Effector CD4-positive, alpha-beta T cell (primary cell): ENCODE data around the gene BMPER.

Experiments
- DNase-seq: peaks from one replicate; pipeline ENCODE4 v3.0.0-alpha.2; 2020

The BMPER gene

DNA sequence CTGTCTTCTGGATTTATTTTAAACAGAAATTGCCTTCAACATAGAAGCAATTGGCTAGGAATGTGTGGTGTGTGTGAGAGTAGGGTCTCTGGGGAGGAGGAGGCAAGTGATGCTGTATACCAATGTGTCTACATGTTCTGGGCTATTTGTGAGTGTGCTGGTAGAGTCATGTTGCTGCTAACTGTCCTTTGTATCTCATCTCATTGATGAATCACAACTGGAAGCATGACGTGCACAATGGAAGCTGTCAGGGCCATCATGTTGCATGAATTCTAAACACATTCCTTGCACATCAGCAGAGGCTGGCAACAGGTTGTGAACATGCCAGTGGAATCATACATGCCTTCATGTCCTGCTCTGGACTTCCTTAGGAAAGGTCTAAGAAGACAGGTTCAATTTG, 199.7 kb downstream of the BMPER start:
- no peak for DNase-seq

GRCh38 chr7:34107276-34107675, 201.9 kb downstream of the BMPER start:
- no peak for DNase-seq

GRCh38 chr7:34108165-34108564, 202.8 kb downstream of the BMPER start:
- DNase-seq, result no peak

DNA sequence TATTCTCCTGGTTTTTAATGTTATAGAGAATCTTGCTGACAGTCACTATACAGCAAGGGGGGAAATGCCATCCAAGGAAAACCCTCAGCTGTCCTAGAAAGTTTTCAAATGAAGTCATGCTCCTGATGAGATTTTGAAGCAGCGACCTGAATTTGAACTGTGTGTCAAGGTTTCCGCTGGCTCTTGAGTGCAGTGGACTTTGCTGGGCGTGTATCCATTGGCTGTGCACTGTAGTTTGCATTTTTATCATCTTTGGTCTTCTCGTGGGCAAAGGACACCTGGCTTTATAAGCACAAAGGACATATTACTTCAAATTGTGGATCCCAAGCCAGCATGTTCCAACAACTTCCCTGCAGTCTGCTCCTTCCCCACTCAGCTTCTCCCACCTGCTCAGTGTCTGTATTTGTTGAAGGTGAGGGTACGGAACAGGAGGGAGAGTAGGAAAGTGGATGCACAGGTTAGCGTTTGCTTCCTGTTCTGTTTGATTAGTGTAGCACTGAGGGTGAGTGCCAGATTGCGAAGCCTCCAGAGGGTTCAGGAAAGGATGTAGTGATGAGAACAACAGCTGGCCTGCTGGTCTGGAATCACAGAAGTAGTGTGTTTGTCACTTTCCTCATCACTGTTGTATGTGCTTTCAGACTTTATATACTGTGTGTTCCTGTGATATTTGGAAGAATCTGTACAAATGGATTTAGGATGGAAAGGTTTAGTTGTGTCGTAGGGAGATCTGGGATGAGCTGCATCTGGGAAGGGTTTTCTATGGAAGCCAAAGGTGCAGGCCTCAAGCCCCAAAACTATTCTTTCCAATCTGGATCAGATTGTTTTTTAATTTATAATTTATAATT, 204.8 kb downstream of the BMPER start:
- DNase-seq, result no peak

- no peak for DNase-seq
Measured at GRCh38 chr7:34111031-34111430, 205.7 kb downstream of the BMPER start.

GRCh38 chr7:34115503-34115902, 210.2 kb downstream of the BMPER start:
- DNase-seq, result no peak

DNA sequence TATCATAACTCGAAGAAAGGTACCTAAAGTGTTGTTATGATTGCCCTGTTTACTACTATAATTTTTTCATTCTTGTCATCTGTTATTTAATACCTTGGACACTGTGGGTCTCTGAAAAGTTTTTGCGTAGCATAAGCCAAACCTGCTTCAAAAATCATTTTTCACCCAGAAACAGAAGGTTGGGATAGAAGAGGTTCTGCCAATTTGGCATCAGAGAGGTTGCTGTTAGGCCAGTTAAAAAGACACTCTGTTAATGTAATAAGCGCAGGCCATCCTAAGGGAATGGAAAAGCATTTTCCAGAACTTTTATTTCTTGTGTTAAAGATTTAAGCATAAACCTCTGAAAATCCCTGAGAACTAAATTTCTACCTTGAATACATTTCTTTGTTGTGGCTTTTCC, 212.2 kb downstream of the BMPER start:
- no peak for DNase-seq

DNA sequence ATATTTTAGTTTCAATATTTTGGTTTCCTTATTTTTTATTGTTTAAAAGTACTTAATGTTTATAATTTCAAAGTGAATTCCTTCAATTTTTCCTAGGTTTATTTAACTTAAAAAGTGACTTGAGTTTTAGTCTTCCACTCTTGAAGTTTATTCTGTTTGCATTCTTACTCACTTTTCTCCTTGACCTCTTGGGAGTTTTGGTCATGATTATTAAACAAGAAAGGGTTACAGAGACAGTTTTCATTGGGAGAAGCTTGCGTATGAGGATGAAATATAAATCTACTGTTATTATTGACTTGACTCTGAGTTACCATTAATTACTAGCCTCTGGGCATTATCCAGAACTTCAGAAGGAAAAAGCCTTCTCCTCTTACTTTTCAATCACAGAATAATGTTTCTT, 216.0 kb downstream of the BMPER start:
- DNase-seq, result no peak

DNA sequence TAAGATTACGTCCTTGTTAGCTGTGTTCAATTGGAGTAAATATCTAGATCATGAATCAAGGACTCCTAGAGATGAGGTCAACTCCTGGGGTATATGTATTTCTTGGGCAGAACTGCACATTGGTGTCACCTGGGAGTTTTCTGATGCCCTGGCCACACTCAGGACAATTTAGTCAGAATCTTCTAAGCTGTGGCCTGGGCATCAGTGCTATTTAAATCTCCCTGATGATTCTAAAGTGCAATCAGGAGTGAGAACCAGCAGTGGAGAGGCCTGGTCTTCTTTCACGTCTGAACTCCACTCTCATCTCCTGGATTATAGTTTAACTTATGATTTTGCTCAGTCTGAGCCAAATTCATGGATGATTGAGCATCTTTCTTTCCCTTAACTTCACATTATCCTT, 218.0 kb downstream of the BMPER start:
- DNase-seq, result no peak

GRCh38 chr7:34124765-34125164, 219.4 kb downstream of the BMPER start:
- DNase-seq, result no peak

DNA sequence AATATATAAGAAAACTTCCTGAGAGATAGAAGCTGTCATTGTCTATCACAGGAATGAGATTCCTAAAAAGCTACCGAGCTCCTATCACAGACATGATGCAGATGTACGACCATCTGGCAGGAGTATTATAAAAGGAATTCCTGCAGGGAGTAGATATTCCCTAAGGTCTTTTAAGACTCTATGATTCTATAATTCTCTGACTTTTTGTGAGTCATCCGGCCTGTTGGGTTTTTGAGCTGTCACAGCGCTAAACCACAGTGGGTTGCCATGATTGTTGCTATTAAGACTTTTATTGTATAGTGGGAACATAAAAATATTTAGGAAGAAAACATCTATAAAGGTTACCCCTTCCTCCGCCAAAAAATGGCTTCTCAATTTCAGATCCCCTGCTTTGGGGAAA, 223.4 kb downstream of the BMPER start:
- DNase-seq, result no peak

DNA sequence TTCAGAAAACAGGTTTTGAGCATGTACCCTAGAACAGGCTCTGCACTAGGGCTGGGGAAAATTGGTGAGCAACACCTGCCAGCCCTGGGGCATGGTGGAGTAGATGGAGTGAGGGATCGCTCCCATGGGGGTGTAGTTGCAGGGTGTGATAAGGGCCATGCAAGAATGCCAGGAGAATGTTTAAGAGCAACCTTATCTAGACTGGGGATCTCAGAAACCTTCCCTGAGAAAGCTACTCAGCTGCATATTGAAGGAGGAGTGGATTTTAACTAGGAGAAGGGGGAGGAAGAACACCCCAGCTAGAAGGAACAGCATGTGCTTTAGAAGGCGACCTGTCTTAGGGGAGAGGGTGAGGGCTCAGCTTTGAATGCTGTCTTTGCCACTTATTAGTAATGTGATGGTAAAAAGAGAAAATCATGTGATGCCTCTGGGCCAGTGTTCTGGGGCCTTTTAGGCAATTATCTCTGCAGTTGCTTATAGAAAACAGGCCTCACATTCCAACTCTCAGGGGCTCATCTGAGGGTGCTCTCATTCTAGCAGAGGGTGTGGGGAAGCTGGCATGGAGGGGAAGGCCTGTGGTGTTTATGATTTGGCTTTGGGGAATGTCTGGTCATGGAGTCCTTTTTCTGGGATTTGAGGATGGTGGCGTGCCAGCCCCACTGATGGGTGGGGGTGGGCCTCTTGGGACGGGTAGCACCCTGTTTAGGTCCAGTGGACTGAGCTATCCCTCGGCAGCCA, 225.4 kb downstream of the BMPER start:
- no peak for DNase-seq

GRCh38 chr7:34131371-34131770, 226.0 kb downstream of the BMPER start:
- DNase-seq, result no peak

- no peak for DNase-seq
Measured at GRCh38 chr7:34133356-34133982, 228.1 kb downstream of the BMPER start.

GRCh38 chr7:34133983-34134782, 228.8 kb downstream of the BMPER start:
- no peak for DNase-seq

DNA sequence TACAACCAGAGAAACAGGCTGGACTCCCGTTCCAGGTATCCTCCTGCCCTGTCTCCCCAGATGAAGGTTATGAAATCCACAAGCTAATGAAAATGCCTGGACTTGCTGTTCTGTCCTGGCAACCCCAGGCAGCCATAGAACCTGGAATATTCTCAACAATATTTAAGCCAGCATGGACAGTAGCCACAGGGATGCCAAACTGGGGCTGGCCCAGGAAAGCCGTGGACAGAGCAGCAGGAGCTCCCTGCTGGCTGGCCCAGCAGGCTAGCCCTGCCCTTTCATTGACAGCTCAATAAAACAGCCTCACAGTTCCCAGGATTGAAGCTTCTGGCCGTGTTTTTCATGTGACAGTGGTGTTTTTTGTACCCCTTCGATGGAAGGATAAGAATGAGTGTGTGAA, 230.6 kb downstream of the BMPER start:
- DNase-seq, result no peak

DNA sequence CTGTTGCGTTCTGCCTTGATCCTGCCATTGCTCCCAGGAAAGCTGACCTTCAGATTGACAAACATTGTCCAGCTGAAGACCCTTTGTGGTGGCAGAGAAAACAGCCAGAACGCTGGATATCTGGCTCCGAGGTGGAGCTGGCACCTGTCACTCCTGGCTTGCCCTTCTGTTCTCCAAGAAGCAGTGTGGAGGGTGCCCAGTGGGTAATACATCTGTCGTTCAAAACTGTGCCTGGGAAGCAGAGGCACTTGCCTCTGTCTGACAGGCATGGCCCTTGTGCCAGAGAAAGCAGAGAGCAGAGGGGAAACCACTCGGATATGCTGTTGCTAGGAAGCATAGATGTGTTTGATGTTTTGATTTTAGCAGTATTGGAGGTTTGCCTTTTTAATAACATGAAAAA, 231.4 kb downstream of the BMPER start:
- DNase-seq, result no peak

GRCh38 chr7:34137176-34137575, 231.8 kb downstream of the BMPER start:
- DNase-seq, result no peak

DNA sequence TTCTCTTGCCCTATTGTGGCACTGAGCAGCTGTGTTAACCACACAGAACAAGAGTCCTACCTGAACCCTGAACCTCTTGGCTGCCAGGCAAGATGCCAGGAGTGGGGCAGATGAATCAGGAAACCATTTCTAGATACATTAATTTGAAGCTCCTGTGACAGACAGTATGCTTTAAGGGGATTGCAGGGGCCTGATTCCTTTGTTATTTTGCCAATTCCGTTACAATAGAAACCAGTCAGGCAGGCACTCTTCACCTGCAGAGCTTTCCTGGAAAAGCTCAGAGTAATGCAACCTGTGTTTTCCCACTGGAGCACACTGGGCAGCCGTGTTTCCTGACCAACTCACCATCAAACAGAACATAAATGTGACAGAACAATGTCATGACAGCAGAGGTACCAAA, 233.1 kb downstream of the BMPER start:
- DNase-seq, result no peak

DNA sequence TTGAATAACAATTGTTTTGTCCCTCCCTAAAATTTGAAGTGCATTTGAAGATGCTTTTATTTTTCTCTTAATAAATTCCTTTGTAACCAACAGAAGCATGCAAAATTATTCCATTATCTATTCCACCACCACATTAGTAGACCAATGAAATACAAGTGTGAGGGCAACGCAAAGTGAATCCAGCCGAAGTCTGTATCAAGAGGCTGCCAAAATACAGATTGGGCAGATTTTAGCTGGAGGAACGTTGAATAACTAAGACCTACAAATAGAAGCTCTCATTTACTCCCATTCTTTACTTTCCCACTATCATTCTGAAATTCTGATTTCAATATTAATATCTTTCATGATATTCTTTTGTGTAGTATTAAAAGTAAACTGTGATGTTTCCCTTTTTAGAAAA, 233.7 kb downstream of the BMPER start:
- no peak for DNase-seq

GRCh38 chr7:34140066-34140465, 234.7 kb downstream of the BMPER start:
- DNase-seq, result no peak

GRCh38 chr7:34143402-34143801, 238.1 kb downstream of the BMPER start:
- DNase-seq, result no peak

GRCh38 chr7:34145603-34146002, 240.3 kb downstream of the BMPER start:
- DNase-seq, result no peak
